Activated T-cell treated with anti-CD3 and anti-CD28 coated beads for 4 hours (primary cell): ENCODE measurements around the gene BRWD1.

ENCODE experiments used
- DNase-seq: peaks from one replicate; pipeline ENCODE4 v3.0.0-alpha.2; 2020

Gene BRWD1

DNA sequence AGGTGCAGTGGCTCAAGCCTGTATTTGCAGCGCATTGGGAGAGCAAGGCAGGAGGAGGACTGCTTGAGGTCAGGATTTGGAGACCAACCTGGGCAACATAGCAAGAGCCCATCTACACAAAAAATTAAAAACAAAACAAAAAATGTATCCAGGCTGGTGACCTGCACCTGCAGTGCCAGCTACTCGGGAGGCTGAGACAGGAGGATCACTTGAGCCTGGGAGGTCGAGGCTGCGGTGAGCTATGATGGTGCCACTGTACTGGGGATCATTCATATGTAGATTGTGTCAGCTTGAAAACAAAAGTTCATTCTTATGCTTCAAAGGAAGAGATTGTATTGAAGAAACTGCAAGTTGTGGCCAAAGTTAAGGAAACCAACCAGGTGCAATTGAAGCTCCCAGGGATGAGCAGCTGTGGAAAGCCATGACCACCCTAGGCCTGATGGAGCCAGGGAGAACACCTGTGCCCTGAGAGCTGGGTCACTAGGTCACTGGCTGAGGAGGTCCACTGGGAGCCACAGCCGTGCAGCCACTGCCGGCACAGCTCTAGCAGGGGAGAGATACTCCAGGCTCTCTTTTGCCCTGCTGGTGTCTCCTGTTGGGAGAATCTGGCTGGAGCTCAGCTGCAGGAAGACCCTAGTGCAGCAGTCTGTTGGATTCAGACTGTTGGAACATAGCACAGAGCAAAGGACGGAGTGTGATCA, 13.3 kb upstream of the BRWD1 start:
- no peak for DNase-seq

DNA sequence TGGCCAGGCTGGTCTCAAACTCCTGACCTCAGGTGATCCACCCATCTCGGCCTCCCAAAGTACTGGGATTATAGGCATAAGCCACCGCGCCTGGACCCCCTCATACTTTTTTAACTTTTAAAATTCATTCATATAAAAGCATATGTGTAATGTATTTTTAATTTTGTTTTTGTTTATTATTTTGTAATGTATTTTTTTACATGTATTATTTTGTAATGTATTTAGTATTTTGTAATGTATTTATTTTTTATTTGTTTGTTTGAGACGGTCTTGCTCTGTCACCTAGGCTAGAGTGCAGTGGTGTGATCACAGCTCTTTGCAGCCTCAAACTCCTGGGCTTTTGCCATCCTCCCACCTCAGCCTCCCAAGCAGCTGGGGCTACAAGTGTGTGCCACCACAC, 12.0 kb upstream of the BRWD1 start:
- DNase-seq, result no peak

- DNase-seq, result no peak
Measured at GRCh38 chr21:39321424-39321823, 8.0 kb upstream of the BRWD1 start.

DNA sequence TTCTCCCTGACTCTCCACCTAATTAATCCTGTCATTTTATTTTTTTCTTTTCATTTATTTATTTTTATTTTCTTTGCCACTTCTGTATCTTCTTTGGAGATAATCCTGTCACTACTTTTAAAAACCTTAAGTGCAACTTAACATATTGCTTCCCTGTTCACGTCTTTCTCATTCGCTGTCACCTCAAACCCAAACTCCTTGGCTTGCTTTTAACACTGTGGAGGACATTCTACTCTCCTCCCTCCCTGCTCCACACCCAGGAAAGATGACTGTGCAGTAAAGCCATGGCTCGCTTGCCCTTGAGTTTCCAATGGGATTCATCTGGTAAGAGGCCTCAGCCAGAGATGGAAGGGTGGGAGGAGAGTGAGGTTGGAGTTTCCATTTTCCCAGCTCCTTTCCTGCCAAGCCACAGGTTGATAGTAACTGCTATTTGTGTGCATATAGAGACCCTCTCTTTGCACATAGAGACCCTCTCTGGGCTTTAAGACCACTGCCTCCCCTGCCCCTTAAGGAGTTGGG, 6.4 kb upstream of the BRWD1 start:
- no peak for DNase-seq

GRCh38 chr21:39319251-39319756, 5.9 kb upstream of the BRWD1 start:
- DNase-seq, result no peak

GRCh38 chr21:39318091-39318959, 4.9 kb upstream of the BRWD1 start:
- no peak for DNase-seq

DNA sequence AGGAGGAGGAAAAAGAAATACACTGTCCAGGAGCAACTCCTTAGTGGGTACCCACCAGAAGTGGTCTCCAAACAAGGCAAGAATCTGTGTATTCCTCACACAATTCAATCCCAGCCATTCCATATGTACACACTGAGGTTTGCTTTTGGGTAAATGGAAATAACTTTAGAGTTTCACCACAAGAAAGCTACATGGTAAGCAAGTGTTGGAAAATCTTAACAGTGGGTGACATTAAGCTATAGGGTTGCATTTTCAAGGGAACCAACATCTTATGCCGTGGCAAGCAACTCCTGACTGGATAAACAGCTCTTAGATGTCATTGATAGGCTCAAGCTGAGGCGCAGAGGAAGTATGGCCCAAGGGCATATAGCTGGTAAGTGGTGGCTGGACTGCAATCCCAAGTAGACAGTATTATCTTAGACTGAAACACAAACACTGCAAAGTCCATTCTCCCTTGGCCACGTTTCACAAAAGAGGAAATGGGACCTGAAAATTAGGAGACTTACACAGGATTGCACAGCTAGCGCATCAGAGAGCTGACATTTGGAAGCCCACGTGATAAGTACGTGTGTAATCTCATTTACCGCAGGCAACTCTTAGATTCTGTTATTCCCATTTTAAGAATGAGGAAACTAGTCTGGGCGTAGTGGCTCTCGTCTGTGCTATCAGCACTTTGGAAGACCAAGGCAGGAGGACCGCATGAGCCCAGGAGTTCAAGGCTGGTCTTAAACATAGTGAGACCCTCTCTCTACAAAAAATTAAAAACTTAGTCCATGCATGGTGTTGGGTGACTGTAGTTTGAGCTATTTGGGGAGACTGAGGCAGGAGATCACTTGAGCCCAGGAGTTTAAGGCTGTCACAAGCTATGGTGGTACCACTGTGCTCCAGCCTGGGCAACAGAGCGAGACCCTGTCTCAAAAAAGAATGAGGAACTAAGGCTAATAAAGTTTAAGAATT, 4.0 kb upstream of the BRWD1 start:
- no peak for DNase-seq

DNA sequence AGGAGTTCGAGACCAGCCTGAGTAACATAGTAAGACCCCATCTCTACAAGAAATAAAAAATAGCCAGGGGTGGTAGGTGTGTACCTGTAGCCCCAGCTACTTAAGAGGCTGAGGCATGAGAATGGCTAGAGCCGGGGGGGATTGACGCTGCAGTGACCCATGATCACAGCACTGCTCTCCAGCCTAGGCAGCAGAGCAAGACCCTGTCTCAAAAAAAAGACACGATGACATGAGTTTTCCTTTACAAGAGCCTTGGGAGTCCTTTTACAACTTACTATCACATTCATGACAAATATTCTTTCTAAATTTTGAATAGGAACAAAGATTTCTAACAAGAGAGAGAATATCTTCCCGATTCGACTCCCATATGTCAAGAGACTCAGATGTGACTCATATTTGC, 3.3 kb upstream of the BRWD1 start:
- DNase-seq, result no peak

DNA sequence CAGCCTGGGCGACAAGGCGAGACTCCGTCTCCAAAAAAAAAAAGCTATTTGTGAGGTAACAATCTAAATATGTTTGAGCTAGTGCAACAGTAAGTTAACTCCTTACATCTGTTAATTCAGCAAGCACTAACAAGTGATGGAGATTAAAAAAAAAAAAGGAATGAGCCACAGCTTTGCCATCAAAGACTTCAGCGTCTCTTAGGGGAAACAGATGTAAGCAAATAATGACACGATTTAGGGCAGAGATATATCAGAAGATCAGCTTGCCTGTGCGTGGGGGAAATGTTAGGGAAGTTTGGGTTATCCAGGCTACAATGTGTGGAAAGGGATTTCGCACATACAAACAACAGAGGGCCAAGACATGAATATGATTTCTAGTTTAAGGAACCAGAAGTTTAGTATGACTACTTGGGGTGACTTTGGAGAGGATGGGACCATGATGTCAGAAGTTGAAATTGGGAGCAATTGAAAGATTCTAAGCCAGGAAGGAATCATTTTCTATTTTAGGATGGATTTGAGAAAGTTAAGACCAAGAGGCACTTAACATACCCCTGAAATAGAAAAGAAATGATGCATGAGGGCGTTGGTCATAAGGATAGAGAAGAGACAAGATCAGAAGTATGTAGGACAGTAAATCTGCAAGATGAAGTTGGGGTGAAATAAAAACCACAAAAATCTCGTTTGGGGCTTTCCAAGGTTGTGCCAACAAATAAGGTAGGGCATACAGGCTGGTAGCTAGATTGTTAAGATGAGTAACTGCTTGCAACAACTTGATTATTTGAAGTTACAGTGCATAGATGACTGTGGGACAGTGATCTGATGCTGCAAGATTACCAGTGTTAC, 2.4 kb upstream of the BRWD1 start:
- DNase-seq, result no peak

DNA sequence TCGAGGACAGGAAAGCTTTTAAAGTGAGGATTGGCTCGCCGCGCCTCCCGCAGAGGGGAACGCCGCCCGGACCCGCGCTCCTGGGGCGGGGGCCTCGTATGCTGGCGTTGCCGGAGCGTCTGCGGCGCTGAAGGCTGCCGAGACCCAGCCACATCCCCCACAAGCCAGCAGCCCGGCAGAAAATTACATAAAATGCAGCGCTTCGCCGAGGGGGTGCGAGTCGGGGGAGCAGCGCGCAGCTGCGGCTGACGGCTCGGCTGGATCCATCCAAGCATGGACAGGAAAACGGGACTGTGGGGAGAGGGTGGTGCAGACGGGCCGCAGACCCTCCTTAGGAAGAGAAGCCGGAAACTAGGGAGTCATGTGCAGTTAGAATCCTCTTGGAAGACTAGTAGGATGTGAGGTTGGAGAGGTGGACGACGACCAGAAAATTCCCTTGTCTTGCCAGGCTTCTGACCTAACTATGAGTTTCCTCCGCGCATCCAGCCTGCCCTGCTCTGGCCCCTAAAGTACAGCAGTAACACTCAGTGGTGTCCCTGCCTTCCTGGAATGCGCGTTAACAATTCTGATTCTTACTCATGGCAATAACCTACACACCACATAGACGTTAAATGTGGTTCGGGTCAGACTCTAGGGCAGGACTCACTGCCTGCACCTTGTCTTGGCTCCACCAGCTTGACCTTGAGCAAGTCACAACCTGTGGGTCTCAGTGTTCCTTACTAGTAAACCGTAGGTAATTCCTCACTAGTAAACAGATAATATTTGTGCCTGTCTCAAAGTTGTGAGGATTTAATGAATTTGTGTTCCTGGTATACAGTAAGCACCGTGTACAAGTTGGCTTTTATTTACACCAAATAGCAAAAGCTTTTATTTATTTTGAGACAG, 953 bp upstream of the BRWD1 start:
- peak; percentile 24 for DNase-seq

GRCh38 chr21:39313042-39313570, 326 bp downstream of the BRWD1 start:
- DNase-seq, result peak; percentile 2

GRCh38 chr21:39312112-39313041, 1.1 kb downstream of the BRWD1 start:
- DNase-seq, result peak; percentile 95

GRCh38 chr21:39311164-39311563, 2.3 kb downstream of the BRWD1 start:
- DNase-seq, result no peak

DNA sequence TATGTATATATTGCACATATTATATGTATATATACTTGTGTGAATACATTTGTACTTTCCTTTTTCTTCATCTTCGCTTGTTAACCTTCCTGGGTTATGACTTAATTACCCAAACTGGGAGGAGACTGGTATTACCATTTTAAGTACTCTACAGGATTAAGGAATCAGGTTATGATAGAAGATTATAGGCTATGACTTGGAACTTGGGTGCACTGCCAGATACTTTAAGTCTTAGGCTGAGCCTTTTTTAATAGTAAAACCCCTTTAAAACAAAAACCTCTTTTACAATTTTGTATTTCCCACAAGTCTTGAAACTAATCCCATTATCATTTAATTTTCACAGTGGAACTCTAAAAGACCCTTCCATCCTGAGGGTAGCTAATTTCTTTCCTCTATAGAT, 6.0 kb downstream of the BRWD1 start:
- no peak for DNase-seq

DNA sequence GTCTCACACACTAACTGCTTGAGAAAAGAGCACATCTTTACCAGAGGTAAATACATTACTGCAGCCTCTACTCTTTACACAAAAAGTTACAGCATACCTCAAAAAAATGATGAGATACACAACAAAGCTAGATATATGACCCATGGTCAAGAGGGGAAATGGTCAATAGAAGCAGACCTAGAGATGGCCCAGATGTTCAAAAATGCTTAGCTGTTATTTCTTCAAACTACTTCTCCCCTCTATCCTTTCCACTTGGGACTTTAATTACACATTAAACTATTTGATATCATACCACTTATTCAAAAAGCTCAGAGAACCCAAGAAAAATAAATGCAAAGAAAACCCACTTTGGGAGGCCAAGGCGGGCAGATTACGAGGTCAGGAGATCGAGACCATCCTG, 12.8 kb downstream of the BRWD1 start:
- no peak for DNase-seq

DNA sequence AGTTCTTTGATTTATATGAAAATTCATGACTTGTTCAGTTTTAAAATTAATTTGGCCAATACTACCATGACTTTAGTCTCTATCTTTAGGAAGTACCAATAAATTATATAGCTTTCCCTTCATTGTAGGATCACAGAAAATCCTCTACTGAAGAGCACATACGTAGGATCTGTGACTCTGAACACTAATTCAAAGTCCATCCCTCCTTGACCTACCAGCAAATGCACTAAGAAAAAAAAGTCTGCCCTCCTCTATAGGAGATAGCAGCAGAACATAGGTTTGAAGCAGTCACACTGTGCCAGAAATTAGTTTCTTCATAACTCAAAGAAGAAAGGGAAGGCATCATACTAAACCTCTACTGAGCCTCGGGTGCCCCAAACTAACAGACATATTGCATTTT, 16.5 kb downstream of the BRWD1 start:
- DNase-seq, result no peak

GRCh38 chr21:39288987-39289386, 24.4 kb downstream of the BRWD1 start:
- no peak for DNase-seq

DNA sequence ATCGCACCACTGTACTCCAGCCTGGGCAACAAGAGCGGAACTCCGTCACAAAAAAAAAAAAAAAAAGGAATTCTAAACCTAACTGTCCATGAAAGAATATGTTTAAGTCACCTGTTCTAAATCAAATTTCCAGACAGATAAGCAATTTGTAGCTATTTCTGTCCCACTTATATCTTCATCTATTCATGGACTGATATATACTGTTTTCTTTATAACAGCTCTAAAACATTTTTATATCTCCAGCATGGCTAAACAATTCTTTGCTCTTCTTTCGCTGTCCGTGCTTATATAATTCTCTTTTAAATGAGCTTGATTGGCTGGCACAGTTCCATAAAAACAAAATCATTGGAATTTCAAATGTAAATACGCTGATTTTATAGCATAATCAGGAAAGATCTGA, 30.5 kb downstream of the BRWD1 start:
- no peak for DNase-seq

- DNase-seq, result no peak
Measured at GRCh38 chr21:39281853-39282252, 31.6 kb downstream of the BRWD1 start.
